ENCODE measurements around the gene CMIP. TPM values are rescaled to one million over a fixed set of nuclear protein-coding genes. Genes with fewer than 3 reads are reported as not detected.

Gene CMIP
- total RNA-seq, 4 donors from 2014 or later, result 14.5 to 24.6 (median 21.0) TPM

DNA sequence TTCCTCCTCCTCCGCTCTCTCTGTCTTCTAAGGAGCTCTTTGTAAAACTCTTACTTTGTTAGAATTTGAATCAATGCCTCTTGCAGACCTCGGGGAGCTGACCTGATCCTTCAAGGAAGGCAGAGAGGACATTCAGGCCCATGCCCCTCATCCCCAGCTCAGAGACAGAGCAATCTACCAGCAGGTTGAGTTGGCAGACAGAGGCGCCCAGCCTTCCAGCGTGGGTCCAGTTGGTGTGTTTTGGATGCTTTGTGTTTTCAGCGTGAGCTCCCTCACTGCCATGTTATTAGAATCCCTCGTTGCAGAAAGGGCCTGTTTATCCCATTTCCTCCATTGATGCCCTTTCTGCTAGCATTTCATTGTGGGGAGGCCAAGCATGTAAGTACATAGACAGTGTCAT, 167.1 kb downstream of the CMIP start:
- H3K27me3 ChIP-seq, result no peaks in the 10 kb centered on the region
- H3K36me3 ChIP-seq, result peaks cover 0 to 18% (median 8%) of the 10 kb centered on the region in 4 donors
- DNase-seq (ENCODE audit: extremely low spot score), result no peak
- no peaks in the 10 kb centered on the region for H3K9me3 ChIP-seq
- intact Hi-C loops (cut with DNase I), result no loop called here
- 71% methylated on average over 6 of the region's 6 CpGs for WGBS
- peak overlapping the region in 2 of 4 donors; percentile 9 to 30 for H3K4me3 ChIP-seq
- TF ChIP-seq, protein P1, sequence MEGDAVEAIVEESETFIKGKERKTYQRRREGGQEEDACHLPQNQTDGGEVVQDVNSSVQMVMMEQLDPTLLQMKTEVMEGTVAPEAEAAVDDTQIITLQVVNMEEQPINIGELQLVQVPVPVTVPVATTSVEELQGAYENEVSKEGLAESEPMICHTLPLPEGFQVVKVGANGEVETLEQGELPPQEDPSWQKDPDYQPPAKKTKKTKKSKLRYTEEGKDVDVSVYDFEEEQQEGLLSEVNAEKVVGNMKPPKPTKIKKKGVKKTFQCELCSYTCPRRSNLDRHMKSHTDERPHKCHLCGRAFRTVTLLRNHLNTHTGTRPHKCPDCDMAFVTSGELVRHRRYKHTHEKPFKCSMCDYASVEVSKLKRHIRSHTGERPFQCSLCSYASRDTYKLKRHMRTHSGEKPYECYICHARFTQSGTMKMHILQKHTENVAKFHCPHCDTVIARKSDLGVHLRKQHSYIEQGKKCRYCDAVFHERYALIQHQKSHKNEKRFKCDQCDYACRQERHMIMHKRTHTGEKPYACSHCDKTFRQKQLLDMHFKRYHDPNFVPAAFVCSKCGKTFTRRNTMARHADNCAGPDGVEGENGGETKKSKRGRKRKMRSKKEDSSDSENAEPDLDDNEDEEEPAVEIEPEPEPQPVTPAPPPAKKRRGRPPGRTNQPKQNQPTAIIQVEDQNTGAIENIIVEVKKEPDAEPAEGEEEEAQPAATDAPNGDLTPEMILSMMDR (IDR thresholded peaks at IDR 0.05), result no peak
- TF ChIP-seq POLR2AphosphoS5 (IDR thresholded peaks at IDR 0.05), result no peak
- TF ChIP-seq EP300 (IDR thresholded peaks at IDR 0.05), result no peak
- TF ChIP-seq POLR2A (IDR thresholded peaks at IDR 0.05; ENCODE audit: low read depth), result no peak
- H3K4me1 ChIP-seq, result peaks cover 56 to 71% (median 65%) of the 10 kb centered on the region in 4 donors
- peak overlapping the region; percentile 10 to 70 (median 58) for H3K27ac ChIP-seq (replicated peaks in 1 of 4)

- no peak for DNase-seq (ENCODE audit: extremely low spot score)
- Histone ChIP-seq H3K4me1 (peaks cover 63 to 79% (median 72%) of the 10 kb centered on the region in 4 donors), H3K27me3 (no peaks in the 10 kb centered on the region), H3K27ac (replicated peaks in 1 of 4) (peak overlapping the region; percentile 10 to 70 (median 58)), H3K9me3 (no peaks in the 10 kb centered on the region), H3K36me3 (peaks cover 0 to 20% (median 8%) of the 10 kb centered on the region in 4 donors), H3K4me3 (peak overlapping the region in 1 of 4 donors; percentile 10)
- intact Hi-C loops (cut with DNase I), result no loop called here
- 50% methylated on average over 13 of the region's 17 CpGs for WGBS
- TF ChIP-seq POLR2AphosphoS5 (IDR thresholded peaks at IDR 0.05), result peak; percentile 29 to 34
- TF ChIP-seq, protein P1 (IDR thresholded peaks at IDR 0.05), result no peak
- TF ChIP-seq EP300 (IDR thresholded peaks at IDR 0.05), result peak; percentile 51
- TF ChIP-seq POLR2A (IDR thresholded peaks at IDR 0.05; ENCODE audit: low read depth), result no peak
Measured at GRCh38 chr16:81612351-81613163, 167.9 kb downstream of the CMIP start.

GRCh38 chr16:81614171-81614570, 169.6 kb downstream of the CMIP start:
- WGBS, result 97% methylated on average over 6 of the region's 13 CpGs

GRCh38 chr16:81614654-81615359, 170.2 kb downstream of the CMIP start:
- no peaks in the 10 kb centered on the region for H3K9me3 ChIP-seq
- 89% methylated on average over 6 of the region's 6 CpGs for WGBS
- peaks cover 0 to 13% (median 6%) of the 10 kb centered on the region in 4 donors for H3K36me3 ChIP-seq
- DNase-seq (ENCODE audit: extremely low spot score), result no peak
- intact Hi-C loops (cut with DNase I), result no loop called here
- peak overlapping the region in 1 of 4 donors; percentile 0 for H3K4me3 ChIP-seq
- H3K27ac ChIP-seq (replicated peaks in 1 of 4), result no peak overlapping the region
- H3K27me3 ChIP-seq, result no peaks in the 10 kb centered on the region
- H3K4me1 ChIP-seq, result peaks cover 55 to 79% (median 63%) of the 10 kb centered on the region in 4 donors
- TF ChIP-seq, protein P1 (IDR thresholded peaks at IDR 0.05), result no peak
- TF ChIP-seq POLR2AphosphoS5 (IDR thresholded peaks at IDR 0.05) (no peak), EP300 (IDR thresholded peaks at IDR 0.05) (no peak), POLR2A (IDR thresholded peaks at IDR 0.05; ENCODE audit: low read depth) (no peak)

More at GRCh38 chr16:81614171-81614570, 169.6 kb downstream of the CMIP start:
- intact Hi-C loops (cut with DNase I), result no loop called here
- Histone ChIP-seq H3K27ac (replicated peaks in 1 of 4) (peak overlapping the region in 1 of 4 donors; percentile 70), H3K36me3 (peaks cover 0 to 15% (median 5%) of the 10 kb centered on the region in 4 donors), H3K4me1 (peaks cover 62 to 85% (median 69%) of the 10 kb centered on the region in 4 donors), H3K4me3 (peak overlapping the region in 1 of 4 donors; percentile 0), H3K27me3 (no peaks in the 10 kb centered on the region), H3K9me3 (no peaks in the 10 kb centered on the region)
- TF ChIP-seq, protein P1 (IDR thresholded peaks at IDR 0.05), result no peak
- no peak for TF ChIP-seq POLR2A (IDR thresholded peaks at IDR 0.05; ENCODE audit: low read depth)
- TF ChIP-seq POLR2AphosphoS5 (IDR thresholded peaks at IDR 0.05), result no peak
- TF ChIP-seq EP300 (IDR thresholded peaks at IDR 0.05), result no peak
- DNase-seq (ENCODE audit: extremely low spot score), result no peak

Measured in esophagus muscularis mucosa (tissue), 4 donors.